Vagina (tissue), 2 donors: ENCODE results near the gene PDXK. TPM values are rescaled to one million over a fixed set of nuclear protein-coding genes. Genes with fewer than 3 reads are reported as not detected.
A peak's percentile ranks its signal among the peaks of the same experiment; 100 is the strongest.

Source experiments
- DNase-seq, 2 donors: peaks; one replicate each; pipeline ENCODE4 v3.0.0-alpha.2; 2017; ENCODE audit errors: extremely low spot score in 2 of 2
- H3K27ac ChIP-seq: fragments of 200-600 bp; sonication (generic); one replicate; pipeline ENCODE4 v1.5.1; 2019
- H3K27me3 ChIP-seq: fragments of 200-600 bp; sonication (generic); one replicate; pipeline ENCODE4 v1.5.1; 2019
- H3K36me3 ChIP-seq, 2 donors: fragments of 200-600 bp; sonication (generic); one replicate each; pipeline ENCODE4 v1.5.1; 2017 to 2019
- H3K4me1 ChIP-seq: fragments of 200-600 bp; sonication (generic); one replicate; pipeline ENCODE4 v1.5.1; 2019
- H3K4me3 ChIP-seq, 2 donors: fragments of 200-600 bp; sonication (generic); 1 replicate in 1 of 2; 2 replicates in 1 of 2; pipeline ENCODE4 v1.5.1; 2016 to 2019
- H3K9me3 ChIP-seq: fragments of 200-600 bp; sonication (generic); one replicate; pipeline ENCODE4 v1.5.1; 2019
- CTCF ChIP-seq, 3 experiments: fragments of 450-650 bp in 2 of 3; fragments of 200-600 bp in 1 of 3; sonication (generic) in 1 of 3; IDR thresholded peaks; one replicate each; pipeline ENCODE4 v1.5.1; 2017 to 2019; ENCODE audit warnings: antibody characterized with exemption in 3 of 3, mild to moderate bottlenecking in 2 of 3, moderate library complexity in 2 of 3
- POLR2A ChIP-seq, 2 donors: fragments of 450-650 bp; IDR thresholded peaks; one replicate each; pipeline ENCODE4 v1.6.1; 2017; ENCODE audit warnings: antibody characterized with exemption in 2 of 2, mild to moderate bottlenecking in 2 of 2, moderate library complexity in 2 of 2
- POLR2AphosphoS5 ChIP-seq, 2 donors: sonication (generic); formaldehyde crosslinking; IDR thresholded peaks; one replicate each; pipeline ENCODE4 v1.9.0; 2017; ENCODE audit warnings: antibody characterized with exemption in 2 of 2, mild to moderate bottlenecking in 2 of 2, low read depth in 1 of 2; ENCODE audit not compliant: insufficient read depth in 1 of 2
- intact Hi-C: fragments of 100-400 bp; cut with DNase I; formaldehyde crosslinking; loops from one replicate; pipeline ENCODE4 v1.15.1; 2023
- total RNA-seq: library from RNA; depleted of rRNA; stranded (reverse); fragments of >200 nt; gene quantifications from one replicate; pipeline ENCODE4 v1.2.3, GENCODE V29; 2016

PDXK gene
- total RNA-seq, 1 donor from 2014 or later, result 58.7 TPM

GRCh38 chr21:43763901-43764523 is 45.1 kb downstream of the PDXK start:
- Histone ChIP-seq H3K36me3 (no peaks in the 10 kb centered on the region), H3K27ac (peak overlapping the region; percentile 53), H3K27me3 (no peaks in the 10 kb centered on the region), H3K4me3 (no peak overlapping the region), H3K4me1 (peaks cover 57% of the 10 kb centered on the region), H3K9me3 (no peaks in the 10 kb centered on the region)
- intact Hi-C loops, result no loop called here
- no peak for DNase-seq
- TF ChIP-seq CTCF (IDR thresholded peaks at IDR 0.05) (no peak), POLR2AphosphoS5 (IDR thresholded peaks at IDR 0.05; ENCODE audit: insufficient read depth in 1 of 2, low read depth in 1 of 2) (no peak), POLR2A (IDR thresholded peaks at IDR 0.05) (no peak)

- Histone ChIP-seq H3K4me1 (peaks cover 48% of the 10 kb centered on the region), H3K36me3 (no peaks in the 10 kb centered on the region), H3K27me3 (no peaks in the 10 kb centered on the region), H3K4me3 (no peak overlapping the region), H3K27ac (peak overlapping the region; percentile 53), H3K9me3 (no peaks in the 10 kb centered on the region)
- intact Hi-C loops, result no loop called here
- no peak for DNase-seq
- TF ChIP-seq POLR2A (IDR thresholded peaks at IDR 0.05) (no peak), POLR2AphosphoS5 (IDR thresholded peaks at IDR 0.05; ENCODE audit: insufficient read depth in 1 of 2, low read depth in 1 of 2) (peak in 1 of 2 donors; percentile 24)
Measured at GRCh38 chr21:43764576-43765495, 45.9 kb downstream of the PDXK start.

GRCh38 chr21:43766734-43767497 is 48.0 kb downstream of the PDXK start:
- no peak for TF ChIP-seq POLR2A (IDR thresholded peaks at IDR 0.05)
- TF ChIP-seq POLR2AphosphoS5 (IDR thresholded peaks at IDR 0.05; ENCODE audit: insufficient read depth in 1 of 2, low read depth in 1 of 2), result no peak
- no peak for TF ChIP-seq CTCF (IDR thresholded peaks at IDR 0.05)
- no peaks in the 10 kb centered on the region for H3K36me3 ChIP-seq
- H3K27me3 ChIP-seq, result no peaks in the 10 kb centered on the region
- H3K27ac ChIP-seq, result peak overlapping the region; percentile 57
- no peak for DNase-seq
- intact Hi-C loops, result no loop called here
- H3K4me3 ChIP-seq, result no peak overlapping the region
- no peaks in the 10 kb centered on the region for H3K9me3 ChIP-seq
- peaks cover 46% of the 10 kb centered on the region for H3K4me1 ChIP-seq

DNA sequence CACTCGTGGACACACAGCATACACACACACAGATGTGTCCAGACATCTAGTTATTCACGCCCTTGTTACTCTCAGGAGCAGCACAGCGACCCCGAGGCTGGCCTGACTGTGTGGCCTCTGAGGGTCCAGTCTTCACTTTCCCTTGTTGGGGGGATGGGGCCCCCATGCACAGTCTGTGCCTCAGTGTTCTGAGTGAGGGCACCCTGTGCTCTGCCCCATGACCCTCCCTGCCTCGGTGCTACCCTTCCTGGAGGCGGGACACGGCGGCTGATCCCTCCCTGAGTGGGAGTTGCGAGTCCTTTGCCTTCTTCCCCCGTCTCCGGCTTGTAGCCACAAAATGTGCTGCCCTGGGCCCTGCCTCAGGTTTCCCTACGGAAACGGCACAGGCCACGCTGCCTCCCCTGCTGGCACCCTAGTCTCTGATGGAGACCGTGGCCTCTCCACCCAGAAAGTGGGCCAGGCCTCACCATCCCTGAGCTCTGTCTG is 48.6 kb downstream of the PDXK start:
- no peak for DNase-seq
- Histone ChIP-seq H3K36me3 (no peaks in the 10 kb centered on the region), H3K9me3 (no peaks in the 10 kb centered on the region), H3K4me3 (no peak overlapping the region), H3K27me3 (no peaks in the 10 kb centered on the region), H3K27ac (peak overlapping the region; percentile 57), H3K4me1 (peaks cover 41% of the 10 kb centered on the region)
- intact Hi-C loops, result no loop called here
- TF ChIP-seq POLR2A (IDR thresholded peaks at IDR 0.05), result no peak
- no peak for TF ChIP-seq CTCF (IDR thresholded peaks at IDR 0.05)
- no peak for TF ChIP-seq POLR2AphosphoS5 (IDR thresholded peaks at IDR 0.05; ENCODE audit: insufficient read depth in 1 of 2, low read depth in 1 of 2)
